GM18505 (cell line): Measurements from ENCODE around the gene ZNF396.

Source experiments
- ATAC-seq: cut with Tn5 transposase; IDR thresholded peaks from one replicate; pipeline ENCODE4 v1.9.1; 2021; ENCODE audit not compliant: unreplicated experiment
- POLR2A ChIP-seq: IDR thresholded peaks from 4 replicates; pipeline ENCODE4 v1.6.1; 2011; ENCODE audit warnings: borderline replicate concordance; ENCODE audit not compliant: insufficient read depth, insufficient read length; ENCODE audit errors: extremely low read depth

ZNF396 gene

DNA sequence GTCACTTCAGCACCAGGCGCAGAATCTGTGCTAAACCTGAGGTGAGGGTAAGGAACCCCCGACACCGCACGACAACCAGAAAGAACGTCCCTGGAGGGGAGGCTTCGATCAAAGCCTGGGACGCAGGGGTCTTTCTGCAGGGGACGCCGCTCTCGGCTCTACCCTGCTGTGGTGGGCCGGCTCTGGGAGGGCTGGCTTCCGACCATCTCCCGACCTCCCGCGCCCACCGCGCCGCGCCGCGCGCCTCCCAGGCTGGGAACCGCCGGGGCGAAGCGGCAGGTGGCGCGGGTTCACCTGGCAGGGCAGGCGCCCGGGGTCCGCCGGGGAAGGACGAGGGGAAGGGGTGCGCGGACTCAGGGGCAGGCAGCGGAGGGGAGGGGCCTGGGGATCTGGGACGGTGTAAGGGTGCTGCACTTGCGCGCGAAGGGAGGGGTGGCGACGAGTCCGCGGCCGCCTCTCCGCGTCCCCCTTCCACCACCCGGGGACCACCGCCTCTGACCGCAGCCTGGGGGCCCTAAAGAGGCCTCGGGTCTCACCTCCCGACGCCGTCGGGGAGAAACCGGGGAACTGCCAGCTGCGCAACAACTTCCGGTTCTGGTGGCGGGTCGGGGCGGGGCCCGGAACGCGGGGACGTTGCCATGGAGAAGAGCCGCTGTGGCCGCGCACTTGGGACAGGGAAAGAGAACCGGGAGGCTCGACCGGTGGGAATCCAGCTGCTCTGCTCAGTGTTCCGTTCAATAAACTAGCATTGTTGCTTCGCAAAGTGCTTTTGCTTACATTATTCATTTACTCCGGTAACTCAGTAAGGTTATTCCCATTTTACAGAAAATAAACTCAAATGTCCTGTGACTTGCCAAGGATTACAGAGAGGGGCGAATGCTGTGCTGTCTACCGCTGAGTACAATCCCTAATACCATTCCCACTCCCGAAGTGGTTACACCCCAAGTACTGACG lies at the start of gene ZNF396:
ZNF396 (minus strand) TSS at position 596 of the 954 bp plus-strand sequence. CDS start 3,045 bp downstream, outside the sequence.
- ATAC-seq, result peak; percentile 84
- TF ChIP-seq POLR2A, result no peak

DNA sequence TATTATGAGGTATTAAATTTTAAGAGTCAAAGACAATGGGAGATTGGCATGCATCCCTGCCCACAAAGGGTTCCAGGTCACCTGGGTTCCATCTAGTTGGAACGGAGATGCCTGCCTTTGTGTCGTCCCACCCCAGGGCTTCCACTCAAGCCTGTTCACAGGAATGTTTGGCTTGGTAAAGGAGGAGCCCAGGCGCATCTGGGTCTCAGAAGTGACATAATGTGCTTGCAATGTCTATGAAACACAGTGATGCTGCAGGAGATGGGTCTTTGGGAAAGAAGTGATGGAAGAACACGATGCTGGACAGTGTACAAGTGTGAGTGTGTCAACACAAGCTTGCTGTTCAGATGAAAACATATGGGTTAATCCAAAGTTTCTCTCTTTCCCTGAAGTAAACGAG lies 49.6 kb upstream of the ZNF396 start:
- no peak for ATAC-seq
- TF ChIP-seq POLR2A, result no peak

DNA sequence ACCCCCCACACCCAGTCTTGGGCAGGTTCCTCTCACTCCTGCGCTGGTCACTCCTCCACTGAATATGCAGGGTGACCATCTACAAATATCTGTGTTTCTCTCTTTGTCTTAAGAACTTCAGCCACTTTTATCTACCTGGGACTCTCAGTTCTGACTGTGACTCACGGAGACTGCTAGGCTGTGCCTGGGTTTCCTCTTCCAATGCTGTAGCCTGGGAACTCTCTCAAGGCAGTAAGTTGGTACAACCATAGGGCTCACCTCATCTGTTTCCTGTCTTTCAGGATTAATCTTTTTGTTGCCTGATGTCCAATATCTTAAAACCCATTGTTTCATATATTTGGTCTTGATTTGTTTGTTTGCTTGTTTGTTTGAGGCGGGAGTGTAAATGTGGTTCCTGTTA lies 47.2 kb upstream of the ZNF396 start:
- no peak for ATAC-seq

GRCh38 chr18:35422237-35422636 lies 45.1 kb upstream of the ZNF396 start:
- no peak for TF ChIP-seq POLR2A
- no peak for ATAC-seq

More for the DNA sequence above, 47.2 kb upstream of the ZNF396 start:
- no peak for TF ChIP-seq POLR2A

DNA sequence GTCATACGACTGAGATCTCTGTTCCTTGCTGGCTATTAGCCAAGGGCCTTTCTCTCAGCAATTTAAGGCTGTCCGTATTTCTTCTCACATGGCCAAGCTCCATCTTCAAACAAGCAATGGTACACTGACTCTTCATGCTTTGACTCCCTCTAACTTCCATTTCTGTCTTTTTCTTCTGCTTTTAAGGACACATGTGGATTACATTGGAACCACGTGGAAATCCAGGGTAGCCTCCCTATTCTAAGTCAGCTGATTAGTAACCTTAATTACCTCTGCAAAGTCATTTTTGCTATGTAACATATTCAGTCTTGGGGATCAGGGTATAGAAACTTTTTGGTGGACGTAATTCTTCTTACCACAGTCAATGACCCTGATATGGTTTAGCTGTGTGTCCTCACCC lies 41.5 kb upstream of the ZNF396 start:
- no peak for TF ChIP-seq POLR2A
- ATAC-seq, result no peak

DNA sequence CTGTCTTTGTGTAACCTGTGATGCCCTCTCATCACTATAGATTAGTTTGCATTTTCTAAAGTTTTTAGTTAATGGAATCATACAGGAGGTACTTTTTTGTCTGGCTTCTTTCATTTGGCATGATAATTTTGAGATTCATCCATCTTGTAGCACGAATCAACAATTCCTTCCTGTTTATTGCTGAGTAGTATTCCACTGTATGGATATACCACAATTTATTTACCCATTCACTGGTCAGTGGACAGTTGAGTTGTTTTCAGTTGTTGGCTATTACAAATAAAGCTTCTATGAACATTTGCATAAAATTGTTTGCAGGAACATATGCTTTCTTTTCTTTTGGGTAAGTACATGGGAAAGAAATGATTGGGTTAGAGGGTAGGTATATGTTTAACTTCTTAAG lies 40.1 kb upstream of the ZNF396 start:
- no peak for TF ChIP-seq POLR2A
- ATAC-seq, result no peak

DNA sequence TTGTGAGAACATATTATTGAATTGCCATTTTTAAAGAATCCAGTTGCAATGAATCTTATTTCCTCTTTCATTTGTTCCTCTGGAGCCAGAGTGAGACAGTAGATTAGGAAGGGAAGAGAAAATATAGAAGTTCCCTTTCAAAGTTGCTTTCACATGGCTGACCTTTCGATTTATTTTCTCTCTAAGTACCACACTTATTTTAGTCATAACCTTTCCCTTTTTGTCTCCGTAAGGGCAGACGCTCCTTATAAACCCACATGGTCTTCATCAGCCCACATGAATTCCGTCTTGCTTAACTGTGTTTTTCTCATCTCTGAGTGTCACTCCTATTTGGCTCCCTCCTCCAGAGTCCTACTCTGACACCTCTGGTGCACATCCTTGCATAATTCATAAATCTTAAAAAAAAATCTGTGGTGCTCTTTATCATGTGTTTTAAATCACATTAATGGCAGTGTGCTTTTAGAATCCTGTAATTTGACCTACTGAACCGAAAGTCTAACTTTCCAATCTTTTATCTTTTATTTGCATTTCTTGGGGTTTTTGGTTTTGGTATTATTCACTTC lies 38.5 kb upstream of the ZNF396 start:
- ATAC-seq, result no peak
- TF ChIP-seq POLR2A, result no peak

DNA sequence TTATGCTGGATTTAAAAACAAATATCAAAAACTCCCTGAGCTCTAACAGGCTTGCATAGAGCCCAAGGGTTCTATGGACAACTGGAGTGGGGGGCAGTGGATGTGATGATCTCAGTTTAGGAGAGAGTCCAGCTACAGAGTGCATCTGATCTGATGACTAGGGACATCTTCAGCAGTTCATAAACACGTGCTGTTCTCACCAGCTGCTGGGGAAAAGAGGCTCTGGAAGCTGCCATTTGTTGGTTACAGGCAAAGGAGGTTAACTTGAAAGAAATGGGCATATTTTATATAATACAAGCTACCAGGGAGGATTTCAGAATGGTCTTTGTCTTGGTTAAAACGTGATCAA lies 36.0 kb upstream of the ZNF396 start:
- ATAC-seq, result no peak
- TF ChIP-seq POLR2A, result no peak

GRCh38 chr18:35411625-35412351 lies 34.7 kb upstream of the ZNF396 start:
- ATAC-seq, result no peak
- TF ChIP-seq POLR2A, result no peak

GRCh38 chr18:35410561-35410960 lies 33.4 kb upstream of the ZNF396 start:
- ATAC-seq, result no peak

GRCh38 chr18:35409911-35410310 lies 32.8 kb upstream of the ZNF396 start:
- TF ChIP-seq POLR2A, result no peak
- ATAC-seq, result no peak

More at GRCh38 chr18:35410561-35410960, 33.4 kb upstream of the ZNF396 start:
- no peak for TF ChIP-seq POLR2A

DNA sequence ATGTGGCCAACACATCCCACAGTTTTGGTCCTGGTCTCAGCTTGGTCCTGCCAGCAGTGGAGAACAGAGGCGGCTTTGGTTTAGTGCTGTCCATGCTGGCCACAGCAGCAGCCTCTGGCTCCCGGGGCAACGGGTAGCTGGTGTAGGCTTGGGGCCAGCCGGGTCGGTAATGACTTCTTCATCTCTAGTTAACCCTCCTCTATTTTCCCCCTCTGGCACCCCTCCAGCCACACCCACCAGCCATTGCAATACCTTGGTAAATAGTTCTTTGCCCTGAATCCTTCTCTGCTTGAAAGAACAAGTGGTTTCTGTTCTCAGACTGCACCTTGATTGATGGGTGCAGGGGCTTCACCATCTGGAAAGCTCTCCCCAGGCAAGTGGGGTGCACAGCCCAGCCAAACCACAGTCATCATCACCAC lies 31.7 kb upstream of the ZNF396 start:
- TF ChIP-seq POLR2A, result no peak
- no peak for ATAC-seq

- TF ChIP-seq POLR2A, result no peak
- ATAC-seq, result peak; percentile 39
These were observed 30.8 kb upstream of the ZNF396 start for GRCh38 chr18:35407871-35408481.

DNA sequence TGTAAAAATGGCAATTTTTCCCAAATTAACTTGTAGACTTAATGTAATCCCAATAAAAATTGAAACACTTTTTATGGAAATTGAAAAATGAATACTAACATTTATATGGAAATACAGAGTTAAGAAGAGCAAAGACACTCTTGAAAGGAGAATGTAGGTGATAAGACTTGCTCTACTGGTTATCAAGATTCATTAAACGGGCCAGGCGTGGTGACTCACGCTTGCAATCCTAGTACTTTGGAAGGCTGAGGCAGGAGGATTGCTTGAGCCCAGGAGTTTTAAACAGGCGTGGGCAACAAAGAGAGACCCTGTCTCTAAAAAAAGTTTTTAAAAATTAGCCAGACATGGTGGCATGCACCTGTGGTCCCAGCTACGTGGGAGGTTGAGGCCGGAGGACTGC lies 29.5 kb upstream of the ZNF396 start:
- no peak for ATAC-seq
- TF ChIP-seq POLR2A, result no peak

DNA sequence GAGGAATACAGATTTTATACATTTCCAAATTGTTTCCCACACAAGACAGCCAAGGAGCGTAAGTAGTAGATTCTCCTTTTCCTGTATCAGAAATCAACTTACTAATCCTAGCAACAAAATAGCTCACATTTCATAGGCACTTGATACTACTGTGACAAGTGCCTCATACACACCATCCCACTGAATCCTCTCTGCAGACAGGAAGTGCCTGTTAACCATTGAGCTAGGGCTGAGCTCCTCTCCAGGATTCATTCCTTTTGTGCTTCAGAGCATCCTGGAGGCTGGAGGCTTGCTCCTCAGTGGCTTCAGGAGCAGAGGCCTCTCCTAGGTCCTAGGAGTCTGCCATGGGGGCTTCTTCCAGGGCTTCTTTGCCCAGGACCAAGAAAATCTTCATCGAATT lies 20.8 kb upstream of the ZNF396 start:
- ATAC-seq, result no peak
- no peak for TF ChIP-seq POLR2A
